ENCODE results near the gene DRAM1.

- TF ChIP-seq, protein P1, sequence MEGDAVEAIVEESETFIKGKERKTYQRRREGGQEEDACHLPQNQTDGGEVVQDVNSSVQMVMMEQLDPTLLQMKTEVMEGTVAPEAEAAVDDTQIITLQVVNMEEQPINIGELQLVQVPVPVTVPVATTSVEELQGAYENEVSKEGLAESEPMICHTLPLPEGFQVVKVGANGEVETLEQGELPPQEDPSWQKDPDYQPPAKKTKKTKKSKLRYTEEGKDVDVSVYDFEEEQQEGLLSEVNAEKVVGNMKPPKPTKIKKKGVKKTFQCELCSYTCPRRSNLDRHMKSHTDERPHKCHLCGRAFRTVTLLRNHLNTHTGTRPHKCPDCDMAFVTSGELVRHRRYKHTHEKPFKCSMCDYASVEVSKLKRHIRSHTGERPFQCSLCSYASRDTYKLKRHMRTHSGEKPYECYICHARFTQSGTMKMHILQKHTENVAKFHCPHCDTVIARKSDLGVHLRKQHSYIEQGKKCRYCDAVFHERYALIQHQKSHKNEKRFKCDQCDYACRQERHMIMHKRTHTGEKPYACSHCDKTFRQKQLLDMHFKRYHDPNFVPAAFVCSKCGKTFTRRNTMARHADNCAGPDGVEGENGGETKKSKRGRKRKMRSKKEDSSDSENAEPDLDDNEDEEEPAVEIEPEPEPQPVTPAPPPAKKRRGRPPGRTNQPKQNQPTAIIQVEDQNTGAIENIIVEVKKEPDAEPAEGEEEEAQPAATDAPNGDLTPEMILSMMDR (IDR thresholded peaks at IDR 0.05) = no peak
- TF ChIP-seq ZFX (IDR thresholded peaks at IDR 0.05; ENCODE audit: borderline replicate concordance) = no peak
Measured at GRCh38 chr12:101878243-101878821, 952 bp downstream of the DRAM1 start.
